Heart right ventricle (tissue), 16 donors: ENCODE results near the gene SOX15. TPM values are rescaled to one million over a fixed set of nuclear protein-coding genes. Genes with fewer than 3 reads are reported as not detected.
A peak's percentile ranks its signal among the peaks of the same experiment; 100 is the strongest.

Source experiments
- ATAC-seq, 8 donors: fragments of 200-7000 bp; cut with Tn5 transposase; one replicate each; pipeline ENCODE4 v1.9.1; 2020; ENCODE audit warnings: mild to moderate bottlenecking in 8 of 8, moderate library complexity in 8 of 8, moderate number of reproducible peaks in 1 of 8
- DNase-seq, 2 donors: peaks; one replicate each; pipeline ENCODE4 v3.0.0-alpha.2; 2020
- H3K27ac ChIP-seq, 10 donors: fragments of 200-600 bp; sonication (generic) in 2 of 10; one replicate each; pipeline versions ENCODE4 v1.5.0 to v1.8.0; 2020 to 2022; ENCODE audit warnings: mild to moderate bottlenecking in 3 of 10
- H3K27me3 ChIP-seq, 7 donors: fragments of 200-600 bp; one replicate each; pipeline ENCODE4 v1.8.0; 2021 to 2022; ENCODE audit warnings: mild to moderate bottlenecking in 2 of 7
- H3K36me3 ChIP-seq, 9 donors: fragments of 200-600 bp; sonication (generic) in 1 of 9; one replicate each; pipeline versions ENCODE4 v1.5.0 to v1.8.0; 2020 to 2022; ENCODE audit warnings: mild to moderate bottlenecking in 2 of 9
- H3K4me1 ChIP-seq, 9 donors: fragments of 200-600 bp; sonication (generic) in 1 of 9; one replicate each; pipeline versions ENCODE4 v1.5.0 to v1.8.0; 2020 to 2022; ENCODE audit warnings: mild to moderate bottlenecking in 4 of 9
- H3K4me3 ChIP-seq, 10 donors: fragments of 200-600 bp; sonication (generic) in 2 of 10; one replicate each; pipeline versions ENCODE4 v1.5.0 to v1.8.0; 2020 to 2022; ENCODE audit warnings: mild to moderate bottlenecking in 7 of 10, moderate library complexity in 2 of 10
- H3K9me3 ChIP-seq, 11 donors: fragments of 200-600 bp in 10 of 11; sonication (generic) in 2 of 11; one replicate each; pipeline versions ENCODE4 v1.5.0 to v1.8.0; 2013 to 2022; ENCODE audit warnings: mild to moderate bottlenecking in 2 of 11, control low read depth in 1 of 11, moderate library complexity in 1 of 11
- CTCF ChIP-seq, 9 donors: fragments of 200-600 bp; sonication (generic) in 2 of 9; IDR thresholded peaks; one replicate each; pipeline versions ENCODE4 v1.5.0 to v1.8.0; 2021 to 2022; ENCODE audit warnings: antibody characterized with exemption in 9 of 9, mild to moderate bottlenecking in 5 of 9, moderate library complexity in 1 of 9
- WGBS, 2 donors: extraction: QIAGEN DNeasy Blood & Tissue Kit; methylation state at CpG; one replicate each; pipeline ENCODE4 v1.1.7; 2013; ENCODE audit warnings: inconsistent platforms in 1 of 2; 5-methylcytosine and 5-hydroxymethylcytosine counted together
- intact Hi-C, 10 donors: fragments of 100-400 bp; cut with DNase I; formaldehyde crosslinking; loops; one replicate each; pipeline versions ENCODE4 v1.11.1 to v1.14.2; 2022
- polyA plus RNA-seq, 2 donors: library from polyadenylated mRNA; stranded (reverse); fragments of 200-250 nt; gene quantifications; one replicate each; pipeline ENCODE4 v1.2.3, GENCODE V29; 2013
- total RNA-seq, 10 donors: library from RNA; stranded (reverse); fragmentation: NEBNext Ultra II Directional in 3 of 10; extraction: Animal tissue kit (Norgen Biotek cat#: 25700) in 3 of 10; gene quantifications; one replicate each; pipeline versions ENCODE4 v1.2.1 to v1.2.4, GENCODE V29; 2021 to 2023
- donor health status: Arrhythmogenic right ventricular cardiomyopathy.
- donor health status: ischemic (EF 13 %, LVEDD 7.1; RV severe dilation, severe dysfunction).
- donor health status: healthy with polysubstance abuse.
- donor health status: DM: no; HTN: yes; CAD: no.
- donor health status: DM: no; HTN: no; CAD: no.
- donor health status: ischemic (EF 25% LVEDD 6.9; RV normal size, moderate dysfunction).
- donor health status: ischemic (EF 25% LVEDD 5.7; RV mildly dilated, moderate dysfunction).
- donor health status: healthy.
- donor health status: DM: yes; HTN: yes; CAD: no.
- donor health status: Ischemic cardiomyopathy.
- donor health status: ischemic (EF 35%, LVEDD 5.7; RV mildly dilated, moderate dysfunction).
- donor health status: nonischemic (EF 11% LVEDD 7.7; RV severe dilation, severe dysfunction).
- donor health status: DM: yes; HTN: yes; CAD: no.
- donor health status: PGD.
- donor health status: ischemic (EF 29% LVEDD 5.4; RV normal size, mild dysfunction).
- donor health status: nonischemic (EF 23%, LVEDD 6.1; RV moderate dilation, normal function).

Gene SOX15
- total and polyA plus RNA-seq, 12 donors = 0.23 to 2.6 (median 1.2) TPM

GRCh38 chr17:7556627-7557026 lies 33.3 kb downstream of the SOX15 start:
- ATAC-seq (no peak), DNase-seq (no peak)
- no peak for TF ChIP-seq CTCF (IDR thresholded peaks at IDR 0.05)
- no peaks in the 10 kb centered on the region for H3K9me3 ChIP-seq
- H3K27me3 ChIP-seq = no peaks in the 10 kb centered on the region
- H3K4me3 ChIP-seq = no peak overlapping the region
- WGBS, 2 donors = 79% methylated on average over 12 of the region's 12 CpGs
- H3K27ac ChIP-seq = peak overlapping the region in 8 of 10 donors; percentile 91 to 99 (median 95)
- peaks cover 0 to 27% (median 0%) of the 10 kb centered on the region in 9 donors for H3K36me3 ChIP-seq
- peaks cover 35 to 85% (median 45%) of the 10 kb centered on the region in 9 donors for H3K4me1 ChIP-seq
- intact Hi-C loops = loop anchor here in 5 of 10 donors (2.0 to 10.0 kb wide), 5 partner anchors 42 to 122 kb away; partner anchors contain the start of genes FGF11 (in 2 of the 5) and TMEM102 (in 2 of the 5)

- Histone ChIP-seq H3K27ac (no peak overlapping the region), H3K36me3 (peaks cover 0 to 39% (median 10%) of the 10 kb centered on the region in 9 donors), H3K4me1 (peaks cover 30 to 85% (median 36%) of the 10 kb centered on the region in 9 donors), H3K9me3 (no peaks in the 10 kb centered on the region), H3K27me3 (no peaks in the 10 kb centered on the region), H3K4me3 (no peak overlapping the region)
- 58 to 66% methylated on average over 10 of the region's 10 CpGs for WGBS, 2 donors
- intact Hi-C loops = loop anchor here in 3 of 10 donors (5.0 to 10.0 kb wide), 3 partner anchors 43 to 121 kb away; partner anchors contain the start of genes FGF11 (in 2 of the 3) and TMEM102 (in 2 of the 3)
- DNase-seq = no peak
- TF ChIP-seq CTCF (IDR thresholded peaks at IDR 0.05) = no peak
- ATAC-seq = no peak
Measured at GRCh38 chr17:7555320-7555948, 34.5 kb downstream of the SOX15 start.

- Histone ChIP-seq H3K9me3 (no peaks in the 10 kb centered on the region), H3K4me3 (peak overlapping the region in 1 of 10 donors; percentile 9), H3K36me3 (peaks cover 0 to 34% (median 10%) of the 10 kb centered on the region in 9 donors), H3K27me3 (no peaks in the 10 kb centered on the region), H3K4me1 (peaks cover 15 to 81% (median 25%) of the 10 kb centered on the region in 9 donors), H3K27ac (peak overlapping the region in 3 of 10 donors; percentile 39 to 85 (median 62))
- WGBS, 2 donors = 97 to 100% methylated on average over 1 of the region's 1 CpG
- intact Hi-C loops = loop anchor here in 1 of 10 donors (10.0 kb wide), 1 partner anchor 119 kb away; the partner anchor contains the start of genes FGF11 and TMEM102
- ATAC-seq (no peak), DNase-seq (no peak)
- no peak for TF ChIP-seq CTCF (IDR thresholded peaks at IDR 0.05)
Measured at GRCh38 chr17:7553356-7553755, 36.5 kb downstream of the SOX15 start.

GRCh38 chr17:7552621-7553051 lies 37.3 kb downstream of the SOX15 start:
- intact Hi-C loops = loop anchor here in 1 of 10 donors (10.0 kb wide), 1 partner anchor 118 kb away; the partner anchor contains the start of genes FGF11 and TMEM102
- WGBS, 2 donors = 77 to 86% methylated on average over 6 of the region's 6 CpGs

More at GRCh38 chr17:7552621-7553051, 37.3 kb downstream of the SOX15 start:
- H3K9me3 ChIP-seq = no peaks in the 10 kb centered on the region
- H3K27ac ChIP-seq = peak overlapping the region in 5 of 10 donors; percentile 19 to 85 (median 26)
- H3K27me3 ChIP-seq = no peaks in the 10 kb centered on the region
- peak in 1 of 8 donors; percentile 30 for ATAC-seq
- no peak overlapping the region for H3K4me3 ChIP-seq
- H3K36me3 ChIP-seq = peaks cover 0 to 34% (median 10%) of the 10 kb centered on the region in 9 donors
- no peak for TF ChIP-seq CTCF (IDR thresholded peaks at IDR 0.05)
- peaks cover 8 to 80% (median 23%) of the 10 kb centered on the region in 9 donors for H3K4me1 ChIP-seq
- no peak for DNase-seq
